Measurements from ENCODE around the gene MAPT.

MAPT gene

DNA sequence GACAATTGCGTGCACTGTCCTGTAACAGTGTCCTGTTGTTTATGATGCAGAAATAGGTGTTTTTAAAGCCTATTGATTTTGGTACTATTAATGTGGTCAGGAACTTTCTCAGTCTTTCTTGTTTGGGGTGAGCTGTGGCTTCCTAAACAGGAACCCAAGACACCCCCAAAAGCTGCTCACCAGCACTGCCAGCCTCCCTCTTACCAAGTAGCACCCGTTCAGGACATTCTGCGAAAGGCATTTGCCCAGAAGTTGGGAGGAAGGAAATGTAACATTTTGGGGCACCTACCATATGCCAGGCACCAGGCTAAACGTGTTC, 83.1 kb downstream of the MAPT start:
- no peaks in the 10 kb centered on the region for H3K36me3 ChIP-seq
- no peak overlapping the region for H3K27ac ChIP-seq
- no peak for TF ChIP-seq CTCF (IDR thresholded peaks at IDR 0.05)
- no peaks in the 10 kb centered on the region for H3K9me3 ChIP-seq
- H3K27me3 ChIP-seq = no peaks in the 10 kb centered on the region
- no peak for DNase-seq
- H3K4me1 ChIP-seq = no peaks in the 10 kb centered on the region
- intact Hi-C loops (cut with DNase I; ENCODE audit: low total_unique reads) = no loop called here
- no peak overlapping the region for H3K4me3 ChIP-seq

GRCh38 chr17:45977976-45978626, 83.7 kb downstream of the MAPT start:
- DNase-seq = no peak
- Histone ChIP-seq H3K4me3 (no peak overlapping the region), H3K9me3 (no peaks in the 10 kb centered on the region), H3K27ac (no peak overlapping the region), H3K27me3 (no peaks in the 10 kb centered on the region), H3K36me3 (no peaks in the 10 kb centered on the region), H3K4me1 (no peaks in the 10 kb centered on the region)
- intact Hi-C loops (cut with DNase I; ENCODE audit: low total_unique reads) = no loop called here
- TF ChIP-seq CTCF (IDR thresholded peaks at IDR 0.05) = no peak

GRCh38 chr17:45979137-45979536, 84.8 kb downstream of the MAPT start:
- no peak for DNase-seq
- no peaks in the 10 kb centered on the region for H3K36me3 ChIP-seq
- no peak overlapping the region for H3K4me3 ChIP-seq
- peaks cover 0 to 5% of the 10 kb centered on the region in 2 donors for H3K27me3 ChIP-seq
- H3K27ac ChIP-seq = no peak overlapping the region
- no peaks in the 10 kb centered on the region for H3K9me3 ChIP-seq
- H3K4me1 ChIP-seq = no peaks in the 10 kb centered on the region
- intact Hi-C loops (cut with DNase I; ENCODE audit: low total_unique reads) = no loop called here
- no peak for TF ChIP-seq CTCF (IDR thresholded peaks at IDR 0.05)

GRCh38 chr17:45980855-45981254, 86.5 kb downstream of the MAPT start:
- intact Hi-C loops (cut with DNase I; ENCODE audit: low total_unique reads) = no loop called here
- Histone ChIP-seq H3K27ac (no peak overlapping the region), H3K4me1 (no peaks in the 10 kb centered on the region), H3K36me3 (no peaks in the 10 kb centered on the region), H3K9me3 (no peaks in the 10 kb centered on the region), H3K27me3 (peaks cover 0 to 8% of the 10 kb centered on the region in 2 donors), H3K4me3 (no peak overlapping the region)
- TF ChIP-seq CTCF (IDR thresholded peaks at IDR 0.05) = no peak
- no peak for DNase-seq

- Histone ChIP-seq H3K4me3 (no peak overlapping the region), H3K4me1 (no peaks in the 10 kb centered on the region), H3K9me3 (no peaks in the 10 kb centered on the region), H3K27ac (no peak overlapping the region), H3K36me3 (no peaks in the 10 kb centered on the region), H3K27me3 (peaks cover 0 to 8% of the 10 kb centered on the region in 2 donors)
- no peak for TF ChIP-seq CTCF (IDR thresholded peaks at IDR 0.05)
- no peak for DNase-seq
- intact Hi-C loops (cut with DNase I; ENCODE audit: low total_unique reads) = no loop called here
Observed at GRCh38 chr17:45981306-45981705, 87.0 kb downstream of the MAPT start.
